HFFc6 (cell line): ENCODE measurements around the gene DMBX1. TPM values are rescaled to one million over a fixed set of nuclear protein-coding genes. Genes with fewer than 3 reads are reported as not detected.
A peak's percentile ranks its signal among the peaks of the same experiment; 100 is the strongest.

Source experiments
- DNase-seq: peaks from one replicate; pipeline ENCODE4 v3.0.0-alpha.2; 2018
- H3K27ac Mint-ChIP-seq: 2 replicates; pipeline ENCODE4 v1.8.0; 2020; ENCODE audit warnings: mild to moderate bottlenecking, mixed read lengths
- H3K27me3 Mint-ChIP-seq: 2 replicates; pipeline ENCODE4 v1.8.0; 2021; ENCODE audit warnings: mild to moderate bottlenecking, moderate library complexity, mixed read lengths; ENCODE audit not compliant: insufficient read depth
- H3K36me3 Mint-ChIP-seq: 2 replicates; pipeline ENCODE4 v1.8.0; 2021; ENCODE audit warnings: low read depth, mixed read lengths
- H3K4me1 Mint-ChIP-seq: 2 replicates; pipeline ENCODE4 v1.8.0; 2020; ENCODE audit warnings: low read depth, mixed read lengths
- H3K4me3 Mint-ChIP-seq: 2 replicates; pipeline ENCODE4 v1.8.0; 2020; ENCODE audit warnings: mild to moderate bottlenecking, moderate library complexity, mixed read lengths
- H3K9me3 Mint-ChIP-seq: 2 replicates; pipeline ENCODE4 v1.8.0; 2020; ENCODE audit warnings: mild to moderate bottlenecking, mixed read lengths
- CTCF ChIP-seq: fragments of 200-600 bp; sonication (generic); IDR thresholded peaks from 2 replicates; pipeline ENCODE4 v1.5.0; 2021; ENCODE audit warnings: antibody characterized with exemption, mild to moderate bottlenecking
- total RNA-seq, 6 experiments: library from RNA; stranded (reverse); fragmentation: NEBNext Ultra II Directional; extraction: Animal tissue kit (Norgen Biotek cat#: 25700); gene quantifications; 2 replicates in 1 of 6; 3 replicates in 5 of 6; pipeline ENCODE4 v1.2.3, GENCODE V29; 2021

The DMBX1 gene
- total RNA-seq, 6 experiments from 2014 or later: not detected

GRCh38 chr1:46526013-46526690, 36.5 kb downstream of the DMBX1 start:
- Mint-ChIP-seq H3K9me3 (no peaks in the 10 kb centered on the region), H3K4me3 (no peak overlapping the region), H3K27me3 (peaks cover 30% of the 10 kb centered on the region), H3K4me1 (peaks cover 18% of the 10 kb centered on the region), H3K36me3 (no peaks in the 10 kb centered on the region), H3K27ac (no peak overlapping the region)
- no peak for TF ChIP-seq CTCF
- DNase-seq: no peak

- peaks cover 12% of the 10 kb centered on the region for H3K4me1 Mint-ChIP-seq
- TF ChIP-seq CTCF: no peak
- no peak for DNase-seq
- H3K36me3 Mint-ChIP-seq: no peaks in the 10 kb centered on the region
- H3K27me3 Mint-ChIP-seq: peaks cover 31% of the 10 kb centered on the region
- H3K9me3 Mint-ChIP-seq: no peaks in the 10 kb centered on the region
- H3K27ac Mint-ChIP-seq: no peak overlapping the region
- H3K4me3 Mint-ChIP-seq: no peak overlapping the region
These were observed 37.2 kb downstream of the DMBX1 start for GRCh38 chr1:46526691-46527291.

- no peaks in the 10 kb centered on the region for H3K9me3 Mint-ChIP-seq
- DNase-seq: peak; percentile 60
- peaks cover 33% of the 10 kb centered on the region for H3K27me3 Mint-ChIP-seq
- H3K4me1 Mint-ChIP-seq: peaks cover 3% of the 10 kb centered on the region
- H3K4me3 Mint-ChIP-seq: no peak overlapping the region
- H3K36me3 Mint-ChIP-seq: no peaks in the 10 kb centered on the region
- H3K27ac Mint-ChIP-seq: no peak overlapping the region
- TF ChIP-seq CTCF: peak; percentile 96
These were observed 38.0 kb downstream of the DMBX1 start for GRCh38 chr1:46527474-46528296.

- no peak overlapping the region for H3K27ac Mint-ChIP-seq
- H3K36me3 Mint-ChIP-seq: no peaks in the 10 kb centered on the region
- H3K4me1 Mint-ChIP-seq: no peaks in the 10 kb centered on the region
- H3K27me3 Mint-ChIP-seq: peaks cover 33% of the 10 kb centered on the region
- DNase-seq: no peak
- peak; percentile 60 for TF ChIP-seq CTCF
- no peak overlapping the region for H3K4me3 Mint-ChIP-seq
- H3K9me3 Mint-ChIP-seq: no peaks in the 10 kb centered on the region
These were observed 38.8 kb downstream of the DMBX1 start for GRCh38 chr1:46528297-46528955.

- peaks cover 36% of the 10 kb centered on the region for H3K27me3 Mint-ChIP-seq
These were observed 39.5 kb downstream of the DMBX1 start for GRCh38 chr1:46529031-46529630.

More at GRCh38 chr1:46529031-46529630, 39.5 kb downstream of the DMBX1 start:
- Mint-ChIP-seq H3K27ac (no peak overlapping the region), H3K4me3 (no peak overlapping the region), H3K9me3 (no peaks in the 10 kb centered on the region), H3K4me1 (no peaks in the 10 kb centered on the region; the same call in 1 of the 2 replicates), H3K36me3 (no peaks in the 10 kb centered on the region)
- no peak for DNase-seq
- TF ChIP-seq CTCF: no peak
